ENCODE data around the gene TMED1. TPM values are rescaled to one million over a fixed set of nuclear protein-coding genes. Genes with fewer than 3 reads are reported as not detected.

Gene TMED1
- total RNA-seq, 4 donors from 2014 or later, result 41.2 to 71.3 (median 48.7) TPM

- H3K4me3 ChIP-seq (replicated peaks in 1 of 3), result peak overlapping the region in 1 of 3 donors; percentile 14
- intact Hi-C loops (cut with DNase I), result no loop called here
- TF ChIP-seq POLR2A (IDR thresholded peaks at IDR 0.05) (peak in 1 of 2 donors; percentile 22), CTCF (IDR thresholded peaks at IDR 0.05) (no peak)
- peaks cover 15 to 19% of the 10 kb centered on the region in 2 donors for H3K36me3 ChIP-seq
- H3K27me3 ChIP-seq, result no peaks in the 10 kb centered on the region
- no peaks in the 10 kb centered on the region for H3K9me3 ChIP-seq
- DNase-seq, result peak; percentile 19 to 28
- peaks cover 0 to 4% of the 10 kb centered on the region in 2 donors for H3K4me1 ChIP-seq
- H3K27ac ChIP-seq, result peak overlapping the region; percentile 54 to 70 (median 68)
- WGBS, 2 donors, result 71 to 75% methylated on average over 24 to 37 of the region's 42 CpGs
Observed at GRCh38 chr19:10817291-10818038, 18.5 kb downstream of the TMED1 start.

- intact Hi-C loops (cut with DNase I), result no loop called here
- Histone ChIP-seq H3K36me3 (peaks cover 17 to 19% of the 10 kb centered on the region in 2 donors), H3K27ac (peak overlapping the region; percentile 54 to 70 (median 68)), H3K4me3 (replicated peaks in 1 of 3) (peak overlapping the region in 1 of 3 donors; percentile 14), H3K27me3 (no peaks in the 10 kb centered on the region), H3K9me3 (no peaks in the 10 kb centered on the region), H3K4me1 (peaks cover 0 to 4% of the 10 kb centered on the region in 2 donors)
- WGBS, 2 donors, result 83 to 84% methylated on average over 2 to 11 of the region's 11 CpGs
- TF ChIP-seq CTCF (IDR thresholded peaks at IDR 0.05) (no peak), POLR2A (IDR thresholded peaks at IDR 0.05) (no peak)
- DNase-seq, result no peak
Observed at GRCh38 chr19:10816691-10817090, 19.3 kb downstream of the TMED1 start.

GRCh38 chr19:10815969-10816644 is 19.9 kb downstream of the TMED1 start:
- Histone ChIP-seq H3K4me1 (peaks cover 0 to 4% of the 10 kb centered on the region in 2 donors), H3K36me3 (peaks cover 15 to 23% of the 10 kb centered on the region in 2 donors), H3K9me3 (no peaks in the 10 kb centered on the region), H3K27me3 (no peaks in the 10 kb centered on the region), H3K27ac (peak overlapping the region in 2 of 3 donors; percentile 68 to 70), H3K4me3 (replicated peaks in 1 of 3) (peak overlapping the region in 1 of 3 donors; percentile 14)
- TF ChIP-seq CTCF (IDR thresholded peaks at IDR 0.05), result no peak
- TF ChIP-seq POLR2A (IDR thresholded peaks at IDR 0.05), result no peak
- no peak for DNase-seq
- WGBS, 2 donors, result 78 to 92% methylated on average over 9 to 14 of the region's 21 CpGs
- intact Hi-C loops (cut with DNase I), result no loop called here

GRCh38 chr19:10815007-10815536 is 20.9 kb downstream of the TMED1 start:
- Histone ChIP-seq H3K36me3 (peaks cover 5 to 20% of the 10 kb centered on the region in 2 donors), H3K27ac (no peak overlapping the region), H3K27me3 (no peaks in the 10 kb centered on the region), H3K4me1 (peaks cover 0 to 4% of the 10 kb centered on the region in 2 donors), H3K4me3 (replicated peaks in 1 of 3) (no peak overlapping the region), H3K9me3 (no peaks in the 10 kb centered on the region)
- no peak for DNase-seq
- TF ChIP-seq POLR2A (IDR thresholded peaks at IDR 0.05) (no peak), CTCF (IDR thresholded peaks at IDR 0.05) (no peak)
- intact Hi-C loops (cut with DNase I), result no loop called here
- WGBS, 2 donors, result 86 to 97% methylated on average over 8 to 9 of the region's 9 CpGs

Measured in thyroid gland (tissue), 4 donors.